GM12878 (cell line): ENCODE data around the gene HDAC7. TPM values are rescaled to one million over a fixed set of nuclear protein-coding genes. Genes with fewer than 3 reads are reported as not detected.
A peak's percentile ranks its signal among the peaks of the same experiment; 100 is the strongest.

ENCODE experiments used
- ATAC-seq: fragments of 200-7000 bp; cut with Tn5 transposase; 3 replicates; pipeline ENCODE4 v1.9.1; 2020; ENCODE audit warnings: mild to moderate bottlenecking, moderate library complexity
- BruUV-seq: library from RNA; stranded (reverse); fragments of 400-500 nt; replicated peaks from 2 replicates; lab custom pipeline; 2021; lab: Mats Ljungman, UMichigan
- CTCF ChIA-PET: fragments of 300-600 bp; sonication (Branson Sonifier 250); formaldehyde crosslinking; extraction: SDS; loops from one replicate; lab custom pipeline; 2021; ENCODE audit warnings: inconsistent platforms; lab: Yijun Ruan, JAX
- POLR2A ChIA-PET: fragments of 350-600 bp; formaldehyde crosslinking; extraction: SDS; loops from one replicate; lab custom pipeline; 2021; ENCODE audit warnings: inconsistent platforms; lab: Charles Lee
- RAD21 ChIA-PET: fragments of 300-600 bp; sonication (Branson Sonifier 250); formaldehyde crosslinking; loops from one replicate; lab custom pipeline; 2023; ENCODE audit warnings: antibody characterized with exemption; ENCODE audit not compliant: unreplicated experiment; lab: Charles Lee
- SMC1A ChIA-PET: fragments of 300-600 bp; sonication (Branson Sonifier 250); formaldehyde crosslinking; loops from one replicate; lab custom pipeline; 2023; ENCODE audit not compliant: unreplicated experiment, uncharacterized antibody; lab: Charles Lee
- DNase-seq: peaks from one replicate; pipeline ENCODE4 v3.0.0-alpha.2; 2011; ENCODE audit warnings: low read depth, low spot score
- FAIRE-seq: peaks from 3 replicates; lab custom pipeline; 2011; peaks lifted over from hg19 to GRCh38; lab: Jason Lieb, UNC
- H2AFZ ChIP-seq: 2 replicates; pipeline ENCODE4 v1.6.0; 2011; ENCODE audit warnings: low read depth, low read length, control low read depth; ENCODE audit not compliant: control insufficient read depth
- H3K27ac ChIP-seq: 2 replicates; pipeline ENCODE4 v1.5.1; 2011; ENCODE audit warnings: control low read depth; ENCODE audit not compliant: control insufficient read depth, insufficient read depth
- H3K27me3 ChIP-seq, 2 experiments: replicated peaks in 1 of 2; 2 replicates each; pipeline versions ENCODE4 v1.6.0 to v1.6.1; 2011; ENCODE audit warnings: low read length in 1 of 2; ENCODE audit not compliant: control insufficient read depth in 2 of 2, insufficient read depth in 2 of 2
- H3K36me3 ChIP-seq, 2 experiments: 2 replicates each; pipeline ENCODE4 v1.5.1; 2011; ENCODE audit warnings: low read length in 1 of 2; ENCODE audit not compliant: control insufficient read depth in 2 of 2, insufficient read depth in 2 of 2
- H3K4me1 ChIP-seq: 2 replicates; pipeline ENCODE4 v1.6.1; 2011; ENCODE audit warnings: mild to moderate bottlenecking, low read length, moderate library complexity, mixed read lengths; ENCODE audit not compliant: control insufficient read depth, insufficient read depth
- H3K4me2 ChIP-seq: 2 replicates; pipeline ENCODE4 v1.6.0; 2011; ENCODE audit warnings: control low read depth; ENCODE audit not compliant: control insufficient read depth, insufficient read depth
- H3K4me3 ChIP-seq: fragments of 200-600 bp; sonication (generic); 2 replicates; pipeline ENCODE4 v1.5.1; 2016
- H3K79me2 ChIP-seq: 2 replicates; pipeline ENCODE4 v1.6.0; 2011; ENCODE audit warnings: low read length; ENCODE audit not compliant: control insufficient read depth, insufficient read depth
- H3K9ac ChIP-seq: 2 replicates; pipeline ENCODE4 v1.8.0; 2011; ENCODE audit warnings: low read length, control low read depth, mixed read lengths; ENCODE audit not compliant: control insufficient read depth, insufficient read depth
- H3K9me3 ChIP-seq: replicated peaks from 3 replicates; pipeline ENCODE4 v1.5.1; 2011; ENCODE audit warnings: mild to moderate bottlenecking, low read length; ENCODE audit not compliant: control insufficient read depth, insufficient read depth
- H4K20me1 ChIP-seq: 2 replicates; pipeline ENCODE4 v1.6.0; 2011; ENCODE audit not compliant: control insufficient read depth, insufficient read depth
- ATF7 ChIP-seq: fragments of 450-650 bp; IDR thresholded peaks from 2 replicates; pipeline ENCODE4 v1.6.1; 2016; ENCODE audit warnings: low read depth, mild to moderate bottlenecking
- EZH2 ChIP-seq: IDR thresholded peaks from 2 replicates; pipeline ENCODE4 v1.6.1; 2012; ENCODE audit warnings: low read depth, mild to moderate bottlenecking, control low read depth, inconsistent platforms, low read length, borderline replicate concordance; ENCODE audit not compliant: control insufficient read depth
- IRF3 ChIP-seq: fragments of 450-650 bp; IDR thresholded peaks from 2 replicates; pipeline ENCODE4 v1.6.1; 2014; ENCODE audit warnings: mild to moderate bottlenecking
- MYC ChIP-seq: IDR thresholded peaks from 2 replicates; pipeline ENCODE4 v1.6.1; 2011; ENCODE audit warnings: mild to moderate bottlenecking, low read length, moderate library complexity, inconsistent platforms; ENCODE audit not compliant: insufficient read depth, insufficient replicate concordance, insufficient read length, severe bottlenecking
- POLR2A ChIP-seq: IDR thresholded peaks from 2 replicates; pipeline ENCODE4 v1.6.1; 2011; ENCODE audit warnings: low read depth, mild to moderate bottlenecking, low read length
- SIN3A ChIP-seq: IDR thresholded peaks from 2 replicates; pipeline ENCODE4 v1.6.1; 2012; ENCODE audit warnings: low read depth, low read length, improper control_type of control experiment
- SIX5 ChIP-seq: IDR thresholded peaks from 2 replicates; pipeline ENCODE4 v1.6.1; 2011; ENCODE audit warnings: mild to moderate bottlenecking, low read depth, low read length, moderate library complexity; ENCODE audit not compliant: severe bottlenecking
- SMARCA5 ChIP-seq: fragments of 450-650 bp; IDR thresholded peaks from 2 replicates; pipeline ENCODE4 v1.6.1; 2017; ENCODE audit warnings: mild to moderate bottlenecking
- SREBF1 ChIP-seq: IDR thresholded peaks from 2 replicates; pipeline ENCODE4 v1.6.1; 2012; ENCODE audit warnings: mild to moderate bottlenecking, low read length
- TBL1XR1 ChIP-seq: IDR thresholded peaks from 2 replicates; pipeline ENCODE4 v1.6.1; 2012; ENCODE audit warnings: low read depth, low read length, improper control_type of control experiment
- WGBS: methylation state at CpG from one replicate; pipeline ENCODE4 v1.1.6; 2016; ENCODE audit warnings: low lambda C conversion rate; ENCODE audit not compliant: insufficient replicate concordance, insufficient coverage; ENCODE audit errors: missing lambda C conversion rate; 5-methylcytosine and 5-hydroxymethylcytosine counted together
- in situ Hi-C: fragments of 300-500 bp; cut with MboI; formaldehyde crosslinking; loops from 9 replicates; pipeline ENCODE4 v1.14.3; 2018; ENCODE audit warnings: mixed read lengths
- intact Hi-C: fragments of 100-400 bp; cut with micrococcal nuclease; formaldehyde crosslinking; loops from one replicate; pipeline ENCODE4 v1.14.2; 2022; ENCODE audit not compliant: unreplicated experiment
- polyA plus RNA-seq, 11 experiments: library from polyadenylated mRNA; depleted of rRNA in 4 of 11; unstranded in 6 of 11; stranded (reverse) in 5 of 11; fragments of >200 nt; fragmentation: Nextera tagmentation in 4 of 11; fragmentation: Illumina TruSeq in 1 of 11; extraction: Ambion mirVana in 4 of 11; extraction: Trizol in 1 of 11; gene quantifications; 1 replicate in 1 of 11; 2 replicates in 10 of 11; pipeline versions ENCODE4 v1.2.1 to v1.2.3, GENCODE V29; 2011 to 2016; ENCODE audit warnings: inconsistent platforms in 2 of 11, missing spikeins in 2 of 11, low read depth in 1 of 11
- total RNA-seq, 4 experiments: library from RNA; depleted of rRNA in 3 of 4; stranded (reverse); fragments of >200 nt in 3 of 4; fragmentation: Illumina TruSeq in 1 of 4; extraction: Trizol in 1 of 4; gene quantifications; 2 replicates each; pipeline versions ENCODE4 v1.2.1 to v1.2.3, GENCODE V29; 2013 to 2021
- TF ChIP-seq, protein P1 (sequence below): IDR thresholded peaks from 2 replicates; pipeline ENCODE4 v1.6.1; 2011; ENCODE audit warnings: borderline replicate concordance, low read depth, mild to moderate bottlenecking, moderate library complexity, low read length; ENCODE audit not compliant: insufficient read depth, poor library complexity, severe bottlenecking

Gene HDAC7
- total and polyA plus RNA-seq, 10 of the 15 experiments (the other 5 are each of a cell fraction or from before 2014, with no cell fraction given) = 0.47 to 18.3 (median 5.4) TPM

DNA sequence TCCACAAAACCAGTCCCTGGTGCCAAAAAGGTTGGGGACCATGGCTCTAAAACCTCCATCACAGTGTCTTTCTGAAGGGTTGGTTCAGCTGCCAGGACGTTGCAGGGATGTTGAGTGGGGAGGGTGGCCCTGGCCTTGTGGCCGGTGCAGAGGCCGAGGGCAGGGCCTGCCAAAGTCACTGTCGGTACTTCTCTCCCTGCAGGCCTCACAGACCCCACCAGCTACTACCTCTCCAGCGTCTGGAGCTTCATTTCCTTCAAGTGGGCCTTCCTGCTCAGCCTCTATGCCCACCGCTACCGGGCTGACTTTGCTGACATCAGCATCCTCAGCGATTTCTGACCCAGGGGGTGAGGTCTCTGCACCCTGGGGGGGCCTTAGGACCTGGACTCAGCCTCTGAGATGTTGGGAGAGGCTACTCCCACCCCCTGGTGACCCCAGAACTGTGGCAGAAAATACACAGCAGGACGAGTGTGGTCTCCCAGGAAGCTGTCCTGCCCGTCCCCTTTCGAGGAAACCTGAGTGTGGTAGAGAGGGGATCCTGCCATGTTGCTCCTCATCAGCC is 39.7 kb downstream of the HDAC7 start:
- H3K27ac ChIP-seq = no peak overlapping the region
- no peak overlapping the region for H2AFZ ChIP-seq
- H3K4me1 ChIP-seq = peaks cover 7% of the 10 kb centered on the region; the same call in 1 of the 2 replicates
- no peaks in the 10 kb centered on the region for H3K79me2 ChIP-seq
- ChIA-PET CTCF (interaction anchor here (0.6 to 19.3 kb wide), 13 partner anchors 12 to 1122 kb away, joined by 3 to 814 read pairs (median 7); partner anchors contain the start of gene RAPGEF3), SMC1A (interaction anchor here (0.8 to 11.3 kb wide), 6 partner anchors 13 to 383 kb away, joined by 3 to 139 read pairs (median 4); no protein-coding TSS in a partner anchor), RAD21 (interaction anchor here (1.0 to 9.0 kb wide), 9 partner anchors 10 to 128 kb away, joined by 3 to 120 read pairs (median 9); no protein-coding TSS in a partner anchor), POLR2A (interaction anchor here (0.7 kb wide), 2 partner anchors 33 to 59 kb away, joined by 3 to 5 read pairs; no protein-coding TSS in a partner anchor)
- in situ Hi-C loops = loop anchor here (5.0 kb wide), 2 partner anchors 68 to 128 kb away; no protein-coding TSS in a partner anchor
- no peaks in the 10 kb centered on the region for H4K20me1 ChIP-seq
- ATAC-seq (no peak), FAIRE-seq (no peak), DNase-seq (no peak)
- intact Hi-C loops = loop anchor here (1.0 to 10.0 kb wide), 5 partner anchors 38 to 745 kb away; no protein-coding TSS in a partner anchor
- no TSS peak for BruUV-seq
- no peaks in the 10 kb centered on the region for H3K36me3 ChIP-seq
- no peak overlapping the region for H3K9ac ChIP-seq
- H3K27me3 ChIP-seq = no peaks in the 10 kb centered on the region
- no peak overlapping the region for H3K4me2 ChIP-seq
- TF ChIP-seq MYC = no peak
- 0 out of 2 replicates have a peak, but pooled peaks have one; percentile 29 for TF ChIP-seq POLR2A
- H3K4me3 ChIP-seq = no peak overlapping the region
- no peaks in the 10 kb centered on the region for H3K9me3 ChIP-seq
- WGBS = 62% methylated on average over 11 of the region's 11 CpGs

- ChIA-PET CTCF (interaction anchor here (0.7 to 19.3 kb wide), 14 partner anchors 12 to 436 kb away, joined by 3 to 814 read pairs (median 8); partner anchors contain the start of gene RAPGEF3), SMC1A (interaction anchor here (0.8 to 11.3 kb wide), 6 partner anchors 12 to 384 kb away, joined by 3 to 139 read pairs (median 4); no protein-coding TSS in a partner anchor), POLR2A (no interaction called here), RAD21 (interaction anchor here (1.0 to 9.0 kb wide), 9 partner anchors 10 to 128 kb away, joined by 3 to 120 read pairs (median 9); no protein-coding TSS in a partner anchor)
- Histone ChIP-seq H3K4me2 (no peak overlapping the region), H3K4me3 (no peak overlapping the region), H2AFZ (no peak overlapping the region), H3K27me3 (no peaks in the 10 kb centered on the region), H3K79me2 (no peaks in the 10 kb centered on the region), H3K4me1 (peaks cover 11% of the 10 kb centered on the region; the same call in 1 of the 2 replicates), H3K9ac (no peak overlapping the region), H4K20me1 (no peaks in the 10 kb centered on the region), H3K9me3 (no peaks in the 10 kb centered on the region), H3K36me3 (no peaks in the 10 kb centered on the region), H3K27ac (no peak overlapping the region)
- FAIRE-seq (peak; percentile 94), ATAC-seq (peak; percentile 95), DNase-seq (peak; percentile 53)
- intact Hi-C loops (loop anchor here (1.0 to 10.0 kb wide), 5 partner anchors 37 to 745 kb away; no protein-coding TSS in a partner anchor), in situ Hi-C loops (loop anchor here (5.0 kb wide), 2 partner anchors 67 to 127 kb away; no protein-coding TSS in a partner anchor)
- no TSS peak for BruUV-seq
- 32% methylated on average over 19 of the region's 19 CpGs for WGBS
- TF ChIP-seq IRF3 (no peak), ATF7 (0 out of 2 replicates have a peak, but pooled peaks have one; percentile 14), EZH2 (no peak), SMARCA5 (0 out of 2 replicates have a peak, but pooled peaks have one; percentile 38), SIN3A (no peak), TBL1XR1 (peak; percentile 40; the same call in 1 of the 2 replicates), SIX5 (peak; percentile 1), SREBF1 (no peak)
- TF ChIP-seq, protein P1, sequence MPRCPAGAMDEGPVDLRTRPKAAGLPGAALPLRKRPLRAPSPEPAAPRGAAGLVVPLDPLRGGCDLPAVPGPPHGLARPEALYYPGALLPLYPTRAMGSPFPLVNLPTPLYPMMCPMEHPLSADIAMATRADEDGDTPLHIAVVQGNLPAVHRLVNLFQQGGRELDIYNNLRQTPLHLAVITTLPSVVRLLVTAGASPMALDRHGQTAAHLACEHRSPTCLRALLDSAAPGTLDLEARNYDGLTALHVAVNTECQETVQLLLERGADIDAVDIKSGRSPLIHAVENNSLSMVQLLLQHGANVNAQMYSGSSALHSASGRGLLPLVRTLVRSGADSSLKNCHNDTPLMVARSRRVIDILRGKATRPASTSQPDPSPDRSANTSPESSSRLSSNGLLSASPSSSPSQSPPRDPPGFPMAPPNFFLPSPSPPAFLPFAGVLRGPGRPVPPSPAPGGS = no peak
These were observed 40.3 kb downstream of the HDAC7 start for GRCh38 chr12:47779301-47779942.
